Raji (cell line): ENCODE measurements around the gene FBXO4.

Experiments used
- POLR2A ChIP-seq: IDR thresholded peaks from 2 replicates; pipeline ENCODE4 v1.6.1; 2011; ENCODE audit warnings: low read depth, low read length, control low read depth; ENCODE audit not compliant: insufficient read depth

FBXO4 gene

GRCh38 chr5:41903892-41904799, 20.9 kb upstream of the FBXO4 start, which contains the start of gene RIMOC1:
TSS of gene RIMOC1 (plus strand) at chr5:41904344. CDS start at chr5:41904368, 24 bp downstream.
- TF ChIP-seq POLR2A: peak; percentile 82

DNA sequence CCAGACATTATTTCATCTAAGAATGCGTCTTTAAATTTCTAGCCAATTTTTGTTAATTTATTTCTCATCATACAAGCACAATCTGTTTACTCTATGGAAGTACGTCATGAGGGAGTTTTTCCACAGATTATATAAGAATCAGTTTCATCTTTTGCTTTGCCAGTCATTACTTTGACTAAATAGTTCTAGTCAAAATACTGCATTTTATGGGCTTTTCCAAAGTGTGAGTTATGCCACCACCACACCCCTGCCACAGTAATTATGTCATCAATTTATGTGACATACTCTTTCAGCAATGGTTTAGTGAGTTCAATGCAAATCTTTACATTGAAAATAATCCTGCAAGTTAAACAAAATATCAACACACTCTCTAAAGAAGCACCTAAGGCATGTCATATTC, 18.9 kb upstream of the FBXO4 start:
- no peak for TF ChIP-seq POLR2A

GRCh38 chr5:41908374-41909079, 16.6 kb upstream of the FBXO4 start:
- no peak for TF ChIP-seq POLR2A

DNA sequence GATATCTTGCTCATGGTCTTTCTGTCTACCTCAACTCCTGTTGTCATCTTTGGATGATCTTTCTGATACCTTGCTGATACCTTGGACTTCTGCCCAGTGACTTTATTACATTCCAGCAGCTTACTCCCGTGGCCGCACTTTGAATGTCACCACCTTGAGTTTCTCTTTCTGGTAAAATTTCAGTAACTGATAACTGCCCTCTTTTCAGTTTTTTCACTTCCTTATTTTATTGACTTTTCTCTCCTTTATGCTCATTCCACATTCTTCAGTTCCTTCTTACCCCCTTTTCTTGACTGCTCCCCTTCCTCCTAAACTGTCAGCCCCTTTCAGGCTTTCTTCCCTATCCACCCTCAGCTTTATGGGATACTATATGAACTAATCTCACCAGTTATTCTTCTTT, 7.0 kb upstream of the FBXO4 start:
- TF ChIP-seq POLR2A: no peak

DNA sequence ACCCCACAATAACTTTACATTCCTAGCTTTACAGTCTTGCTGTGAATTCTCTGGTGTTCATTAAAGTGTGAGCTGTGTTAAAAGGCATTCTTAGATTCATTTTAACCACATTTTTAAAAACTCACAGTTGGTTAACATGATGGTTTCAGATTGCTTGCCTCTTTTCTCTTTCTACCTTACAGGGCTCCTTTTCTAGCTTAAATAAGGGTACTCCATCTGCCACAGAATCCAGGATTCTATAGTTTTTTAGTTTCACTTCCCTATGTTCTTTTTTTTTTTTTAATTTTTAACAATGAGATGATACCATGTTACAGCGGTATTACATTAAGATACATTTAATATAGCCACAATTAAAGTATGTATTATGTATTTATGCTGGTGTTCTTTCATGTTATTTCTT, 3.9 kb upstream of the FBXO4 start:
- no peak for TF ChIP-seq POLR2A

DNA sequence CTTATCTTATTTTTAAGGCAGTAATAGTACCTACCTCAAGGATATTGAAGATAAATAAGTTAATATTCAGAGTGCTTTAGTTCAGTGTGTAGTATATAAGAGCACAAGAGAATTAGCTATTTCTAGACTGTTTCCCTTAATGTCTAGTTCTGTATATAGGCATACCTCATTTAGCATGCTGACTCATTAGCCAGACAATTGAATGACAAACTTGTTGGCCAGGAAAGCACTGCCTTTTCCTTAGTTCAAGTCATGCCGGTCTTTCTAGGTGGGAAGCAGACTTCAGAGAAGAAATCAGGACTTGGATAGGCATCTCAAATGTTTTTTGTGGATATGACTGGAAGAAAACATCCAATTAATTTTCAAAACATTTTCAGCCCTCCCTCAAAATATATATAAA, 3.2 kb upstream of the FBXO4 start:
- TF ChIP-seq POLR2A: no peak

DNA sequence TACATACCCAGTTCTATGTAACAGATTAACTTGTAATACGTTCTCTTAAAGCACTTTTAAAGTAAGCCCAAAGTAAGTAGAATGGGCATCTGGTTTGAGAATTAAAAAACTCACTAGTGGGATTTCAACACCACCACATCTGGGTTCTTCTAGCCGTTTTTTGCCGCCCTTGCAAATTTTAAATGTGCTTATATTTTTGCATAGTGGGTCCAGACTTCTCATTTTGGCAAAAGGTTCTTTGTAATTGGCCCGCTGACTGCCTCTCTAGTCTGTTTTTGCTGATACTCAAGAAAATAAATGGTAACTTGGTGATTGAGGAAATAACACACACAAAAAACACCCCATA, 582 bp upstream of the FBXO4 start:
- no peak for TF ChIP-seq POLR2A

- no peak for TF ChIP-seq POLR2A
Measured at GRCh38 chr5:41925555-41925951, 472 bp downstream of the FBXO4 start.

DNA sequence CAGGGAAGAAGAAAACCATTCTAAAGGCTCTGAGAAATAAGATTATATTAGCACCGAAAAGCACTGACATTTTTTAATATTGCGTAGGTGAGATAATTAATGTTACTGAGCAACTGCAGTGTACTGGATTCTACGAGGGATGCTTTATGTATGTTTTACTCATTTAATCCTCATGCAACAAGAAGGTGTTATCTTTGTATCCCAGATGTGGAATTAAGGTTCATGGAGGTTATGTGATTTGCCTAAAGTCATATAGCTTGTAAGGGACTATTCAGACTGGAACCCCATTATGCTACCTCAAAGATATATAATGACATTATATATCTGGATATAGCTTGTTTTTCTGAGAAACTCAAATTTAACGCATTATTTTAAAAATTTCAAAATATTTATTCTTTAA, 2.5 kb downstream of the FBXO4 start:
- TF ChIP-seq POLR2A: no peak

GRCh38 chr5:41929035-41929434, 4.0 kb downstream of the FBXO4 start:
- no peak for TF ChIP-seq POLR2A

DNA sequence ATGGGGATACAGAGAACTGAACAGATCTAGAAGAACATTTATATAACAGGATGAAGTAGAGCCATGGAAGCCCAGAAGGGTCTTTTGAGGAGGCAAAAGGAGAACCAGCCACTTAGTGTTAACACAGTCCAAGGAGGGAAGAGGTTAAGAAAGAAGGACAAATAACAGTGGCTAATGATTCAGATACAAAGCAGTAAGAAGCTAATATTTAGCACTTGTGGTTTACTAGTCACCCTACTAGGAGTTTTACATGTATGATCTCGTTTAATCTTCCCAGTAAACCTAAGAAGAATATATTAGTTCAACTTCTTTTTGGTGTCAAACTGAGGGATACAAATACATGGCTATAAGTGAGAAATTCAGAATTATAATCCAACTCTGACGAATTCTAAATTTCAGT, 7.7 kb downstream of the FBXO4 start:
- TF ChIP-seq POLR2A: no peak

DNA sequence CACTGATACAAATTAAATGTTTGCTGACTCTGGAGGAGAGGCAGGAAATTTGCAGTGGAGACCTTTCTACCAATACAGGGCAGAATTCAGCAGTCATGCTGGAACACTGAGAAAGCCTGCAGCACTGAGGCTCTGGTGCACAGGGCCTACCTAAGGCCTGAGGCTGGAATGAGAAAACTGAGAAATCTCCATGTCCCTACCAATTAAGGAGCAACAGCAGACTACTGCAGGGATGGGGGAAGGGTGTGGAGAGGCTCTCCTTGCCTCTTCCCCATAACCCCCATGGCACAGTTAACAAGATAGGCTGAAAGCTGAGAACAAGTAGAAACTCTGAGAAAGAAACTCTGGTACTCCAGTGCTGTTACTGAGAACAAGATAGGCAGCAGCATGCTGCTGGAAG, 10.5 kb downstream of the FBXO4 start:
- TF ChIP-seq POLR2A: no peak

- TF ChIP-seq POLR2A: no peak
Measured at GRCh38 chr5:41940641-41941040, 15.6 kb downstream of the FBXO4 start.

DNA sequence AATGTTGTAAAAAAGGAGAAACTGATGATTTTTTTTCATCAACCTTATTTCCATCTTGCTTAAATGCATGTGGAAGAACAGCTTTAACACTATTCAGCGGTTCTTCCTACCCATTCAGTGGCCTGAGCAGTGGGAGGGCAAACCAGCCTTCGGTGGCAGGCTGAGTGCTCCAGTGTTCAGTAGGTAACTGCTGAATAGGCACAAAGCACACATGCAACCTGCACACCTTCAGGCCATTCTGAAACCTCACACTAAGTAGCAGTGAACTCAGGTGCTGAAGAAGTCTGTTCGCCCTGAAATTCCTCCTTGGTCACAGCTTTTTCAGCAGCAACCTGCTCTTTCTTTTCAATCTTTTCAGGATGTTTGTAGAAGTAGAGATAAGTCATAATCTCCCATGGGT, 26.1 kb downstream of the FBXO4 start:
- no peak for TF ChIP-seq POLR2A

DNA sequence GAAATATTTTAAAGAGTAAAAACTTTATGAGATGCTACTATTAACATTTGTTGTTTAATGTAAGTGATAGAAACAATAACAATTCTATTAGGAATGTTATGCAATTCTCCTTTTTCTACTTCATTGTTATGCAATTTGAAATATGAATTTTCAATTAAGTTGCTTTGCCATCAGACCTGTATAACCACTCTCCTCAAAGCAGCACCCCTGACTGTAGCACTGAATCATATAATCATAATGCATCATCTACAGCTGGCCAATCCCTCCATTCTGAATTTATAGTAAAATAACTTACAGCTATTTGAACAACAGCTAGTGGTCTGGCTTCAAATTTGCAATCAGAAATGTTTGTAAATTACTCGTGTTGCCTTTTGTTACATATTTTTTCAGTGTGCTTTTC, 29.2 kb downstream of the FBXO4 start:
- no peak for TF ChIP-seq POLR2A

- no peak for TF ChIP-seq POLR2A
Measured at GRCh38 chr5:41955432-41956024, 30.4 kb downstream of the FBXO4 start.
